Inflammatory macrophage (primary cell): Measurements from ENCODE around the gene BSPH1.
A peak's percentile ranks its signal among the peaks of the same experiment; 100 is the strongest.
"Not testable (repeated sequence)": the region's sequence is repeated elsewhere in the genome, so short reads cannot be mapped to it uniquely, and the experiment has no call there.

Experiments
- DNase-seq, 2 donors: peaks; one replicate each; pipeline ENCODE4 v3.0.0-alpha.2; 2020 to 2022
- total RNA-seq, 18 experiments: gene quantifications; one replicate each; lab custom pipeline; 2026; ENCODE audit warnings: mixed read lengths in 6 of 18, inconsistent platforms in 2 of 18; lab: John Stamatoyannopoulos, UW

BSPH1 gene
- 0 to 0.05 (median 0) reads per million in 18 experiments for total RNA-seq

GRCh38 chr19:47992070-47992469 is at the start of gene BSPH1:
TSS of gene BSPH1 (minus strand) at chr19:47992170. CDS start at chr19:47992081, 89 bp downstream.
- no peak for DNase-seq

- no peak for DNase-seq
Measured at GRCh38 chr19:48036765-48037164, 44.8 kb upstream of the BSPH1 start.

- no peak for DNase-seq
Measured at GRCh38 chr19:48033604-48034003, 41.6 kb upstream of the BSPH1 start.

- DNase-seq, result no peak
Measured at GRCh38 chr19:48030073-48030472, 38.1 kb upstream of the BSPH1 start.

GRCh38 chr19:48029431-48029830 is 37.5 kb upstream of the BSPH1 start:
- DNase-seq, result no peak

GRCh38 chr19:48025480-48025879 is 33.5 kb upstream of the BSPH1 start:
- no peak for DNase-seq

GRCh38 chr19:48023518-48023917 is 31.5 kb upstream of the BSPH1 start:
- no peak for DNase-seq

GRCh38 chr19:48023011-48023410 is 31.0 kb upstream of the BSPH1 start:
- no peak for DNase-seq

GRCh38 chr19:48020686-48021085 is 28.7 kb upstream of the BSPH1 start:
- DNase-seq, result peak; percentile 30 to 44

- no peak for DNase-seq
Measured at GRCh38 chr19:48010932-48011758, 19.2 kb upstream of the BSPH1 start.

- peak in 1 of 2 donors; percentile 1 for DNase-seq
Measured at GRCh38 chr19:48006762-48007161, 14.8 kb upstream of the BSPH1 start.

- DNase-seq, result no peak
Measured at GRCh38 chr19:48004236-48004635, 12.3 kb upstream of the BSPH1 start.

GRCh38 chr19:48000846-48001245 is 8.9 kb upstream of the BSPH1 start:
- no peak for DNase-seq

- DNase-seq, result no peak
Measured at GRCh38 chr19:47998800-47999199, 6.8 kb upstream of the BSPH1 start.

- DNase-seq, result no peak
Measured at GRCh38 chr19:47996230-47996727, 4.3 kb upstream of the BSPH1 start.

- no peak for DNase-seq
Measured at GRCh38 chr19:47994209-47994802, 2.3 kb upstream of the BSPH1 start, which contains the start of gene ELSPBP1. TSS of gene ELSPBP1 (plus strand) at chr19:47994632. CDS start at chr19:48008668, 14,036 bp downstream.

GRCh38 chr19:47991191-47991808 is 670 bp downstream of the BSPH1 start:
- DNase-seq, result no peak

- DNase-seq, result no peak
Measured at GRCh38 chr19:47973529-47973928, 18.4 kb downstream of the BSPH1 start.

GRCh38 chr19:47955936-47956335 is 36.0 kb downstream of the BSPH1 start:
- DNase-seq, result not testable (repeated sequence)

GRCh38 chr19:47952132-47952531 is 39.8 kb downstream of the BSPH1 start:
- not testable (repeated sequence) for DNase-seq

- DNase-seq, result not testable (repeated sequence)
Measured at GRCh38 chr19:47949852-47950521, 42.0 kb downstream of the BSPH1 start.

GRCh38 chr19:47928581-47928980 is 63.4 kb downstream of the BSPH1 start:
- not testable (repeated sequence) for DNase-seq

- DNase-seq, result not testable (repeated sequence)
Measured at GRCh38 chr19:47920107-47920506, 71.9 kb downstream of the BSPH1 start.
